K562 (cell line): ENCODE data around the gene SLC7A6. TPM values are rescaled to one million over a fixed set of nuclear protein-coding genes. Genes with fewer than 3 reads are reported as not detected.

ENCODE experiments used
- ATAC-seq: fragments of 200-7000 bp; cut with Tn5 transposase; 3 replicates; pipeline ENCODE4 v1.9.1; 2020; ENCODE audit warnings: moderate library complexity
- BruUV-seq: library from RNA; stranded (reverse); fragments of 400-500 nt; replicated peaks from 2 replicates; lab custom pipeline; 2021; lab: Mats Ljungman, UMichigan
- CTCF ChIA-PET: fragments of 300-600 bp; formaldehyde crosslinking; extraction: SDS; loops from one replicate; lab custom pipeline; 2021; ENCODE audit warnings: low intra/inter-chr PET ratio; lab: Yijun Ruan, JAX
- POLR2A ChIA-PET: fragments of 300-600, 350-650 bp; sonication (Branson Sonifier 250); formaldehyde crosslinking; extraction: SDS; loops from one replicate; lab custom pipeline; 2021; ENCODE audit warnings: antibody characterized with exemption, inconsistent platforms; lab: Yijun Ruan, JAX
- DNase-seq, 4 experiments: peaks; one replicate each; pipeline versions ENCODE4 v3.0.0 to v3.0.0-alpha.2; 2011 to 2018; ENCODE audit warnings: low spot score in 3 of 4, mixed read lengths in 3 of 4; ENCODE audit errors: extremely low read depth in 1 of 4
- FAIRE-seq: peaks from 2 replicates; lab custom pipeline; 2011; peaks lifted over from hg19 to GRCh38; lab: Jason Lieb, UNC
- H2AFZ ChIP-seq: 2 replicates; pipeline ENCODE4 v1.6.0; 2011; ENCODE audit warnings: low read depth, low read length, control low read depth, inconsistent platforms
- H3K27ac ChIP-seq: fragments of 200-600 bp; 3 replicates; pipeline ENCODE4 v1.8.0; 2011; ENCODE audit warnings: low read depth, mild to moderate bottlenecking, control low read depth, inconsistent platforms, low read length, moderate library complexity, mixed read lengths; ENCODE audit errors: extremely low read depth
- H3K27me3 ChIP-seq, 2 experiments: fragments of 300-600 bp in 1 of 2; 2 replicates in 1 of 2; 3 replicates in 1 of 2; pipeline versions ENCODE4 v1.6.0 to v1.8.0; 2011; ENCODE audit warnings: inconsistent platforms in 2 of 2, low read length in 2 of 2, mild to moderate bottlenecking in 1 of 2, mixed read lengths in 1 of 2, moderate library complexity in 1 of 2; ENCODE audit not compliant: control insufficient read depth in 2 of 2, insufficient read depth in 2 of 2
- H3K36me3 ChIP-seq: fragments of 300-600 bp; 3 replicates; pipeline ENCODE4 v1.8.0; 2011; ENCODE audit warnings: mild to moderate bottlenecking, low read length, inconsistent platforms; ENCODE audit not compliant: control insufficient read depth, insufficient read depth
- H3K4me1 ChIP-seq, 2 experiments: fragments of 200-600 bp in 1 of 2; replicated peaks in 1 of 2; 2 replicates in 1 of 2; 3 replicates in 1 of 2; pipeline versions ENCODE4 v1.5.1 to v1.8.0; 2011; ENCODE audit warnings: inconsistent platforms in 2 of 2, low read length in 2 of 2, mild to moderate bottlenecking in 1 of 2, mixed read lengths in 1 of 2, moderate library complexity in 1 of 2; ENCODE audit not compliant: control insufficient read depth in 2 of 2, insufficient read depth in 2 of 2
- H3K4me2 ChIP-seq: 2 replicates; pipeline ENCODE4 v1.6.1; 2011; ENCODE audit warnings: low read length, control low read depth, inconsistent platforms, mixed read lengths; ENCODE audit not compliant: insufficient read depth
- H3K4me3 ChIP-seq: fragments of 200-600 bp; sonication (generic), shearing (Covaris generic); 2 replicates; pipeline ENCODE4 v1.5.1; 2016; ENCODE audit warnings: control low read depth, inconsistent platforms
- H3K79me2 ChIP-seq: fragments of 200-600 bp; 3 replicates; pipeline ENCODE4 v1.8.0; 2011; ENCODE audit warnings: low read length, inconsistent platforms; ENCODE audit not compliant: control insufficient read depth, insufficient read depth
- H3K9ac ChIP-seq, 2 experiments: 2 replicates each; pipeline versions ENCODE4 v1.6.0 to v1.6.1; 2011; ENCODE audit warnings: low read depth in 2 of 2, low read length in 2 of 2, control low read depth in 1 of 2, inconsistent platforms in 1 of 2, mild to moderate bottlenecking in 1 of 2, mixed read lengths in 1 of 2; ENCODE audit not compliant: insufficient read depth in 1 of 2
- H3K9me1 ChIP-seq: one replicate; pipeline ENCODE4 v1.6.0; 2011; ENCODE audit warnings: inconsistent platforms, mild to moderate bottlenecking, low read length, moderate library complexity; ENCODE audit not compliant: control insufficient read depth, insufficient read depth
- H3K9me3 ChIP-seq: replicated peaks from 2 replicates; pipeline ENCODE4 v1.5.1; 2011; ENCODE audit warnings: low read depth, low read length, inconsistent platforms; ENCODE audit not compliant: control insufficient read depth, insufficient read depth
- H4K20me1 ChIP-seq: replicated peaks from 2 replicates; pipeline ENCODE4 v1.6.1; 2011; ENCODE audit warnings: low read length, inconsistent platforms, mixed read lengths; ENCODE audit not compliant: control insufficient read depth, insufficient read depth
- COPS2 ChIP-seq: fragments of 450-650 bp; conservative IDR thresholded peaks from 2 replicates; pipeline ENCODE4 v1.6.1; 2016; ENCODE audit warnings: mild to moderate bottlenecking, moderate library complexity
- ELK3 ChIP-seq: fragments of 450-650 bp; formaldehyde crosslinking; IDR thresholded peaks from 2 replicates; pipeline ENCODE4 v1.4.0; 2020; ENCODE audit warnings: mild to moderate bottlenecking
- PHB2 ChIP-seq: fragments of 450-650 bp; IDR thresholded peaks from 2 replicates; pipeline ENCODE4 v1.6.1; 2017; ENCODE audit warnings: low read depth
- RREB1 ChIP-seq: fragments of 250-450 bp; sonication (Bioruptor Pico); IDR thresholded peaks from 2 replicates; pipeline ENCODE4 v1.4.0; 2020
- SP2 ChIP-seq: IDR thresholded peaks from 2 replicates; pipeline ENCODE4 v1.6.1; 2011; ENCODE audit warnings: mild to moderate bottlenecking, low read depth, low read length, moderate library complexity; ENCODE audit not compliant: poor library complexity, severe bottlenecking; ENCODE audit errors: extremely low read depth
- STAG1 ChIP-seq: sonication (generic); formaldehyde crosslinking; IDR thresholded peaks from 2 replicates; pipeline ENCODE4 v1.5.0; 2020; ENCODE audit warnings: missing genetic modification reagents, borderline replicate concordance
- ZNF175 ChIP-seq: fragments of 200-800 bp; sonication (Bioruptor generic); IDR thresholded peaks from 2 replicates; pipeline ENCODE4 v1.6.1; 2016; ENCODE audit warnings: low read depth, mild to moderate bottlenecking, missing genetic modification characterization, missing compliant biosample characterization
- WGBS: fragments of 100-300 bp; shearing (Covaris generic); methylation state at CpG from one replicate; pipeline ENCODE4 v1.1.6; 2016; ENCODE audit warnings: low coverage, mixed read lengths; ENCODE audit not compliant: insufficient coverage; ENCODE audit errors: missing lambda C conversion rate; 5-methylcytosine and 5-hydroxymethylcytosine counted together
- in situ Hi-C: fragments of 300-500 bp; cut with MboI; formaldehyde crosslinking; loops from 4 replicates; pipeline ENCODE4 v1.15.0; 2018; ENCODE audit warnings: inconsistent platforms, mixed read lengths
- intact Hi-C: fragments of 100-400 bp; cut with micrococcal nuclease; formaldehyde crosslinking; loops from 2 replicates; pipeline ENCODE4 v1.14.2; 2022
- polyA plus RNA-seq, 8 experiments: library from polyadenylated mRNA; depleted of rRNA in 4 of 8; stranded (reverse) in 5 of 8; unstranded in 3 of 8; fragments of >200 nt; fragmentation: Nextera tagmentation in 2 of 8; fragmentation: Illumina TruSeq in 1 of 8; extraction: Ambion mirVana in 2 of 8; extraction: Trizol in 1 of 8; gene quantifications; 2 replicates each; pipeline versions ENCODE4 v1.2.1 to v1.2.3, GENCODE V29; 2011 to 2014; ENCODE audit warnings: inconsistent platforms in 1 of 8, missing spikeins in 1 of 8
- total RNA-seq, 7 experiments: library from RNA; depleted of rRNA in 6 of 7; stranded (reverse); fragments of >200 nt in 6 of 7; fragmentation: Illumina TruSeq in 2 of 7; extraction: Trizol in 2 of 7; gene quantifications; 2 replicates each; pipeline versions ENCODE4 v1.2.1 to v1.2.3, GENCODE V29; 2011 to 2021; ENCODE audit warnings: low replicate concordance in 1 of 7
- TF ChIP-seq, protein P1 (sequence below): sonication (generic); formaldehyde crosslinking; IDR thresholded peaks from 2 replicates; pipeline ENCODE4 v1.5.0; 2020; ENCODE audit warnings: missing genetic modification reagents
- TF ChIP-seq, protein P2 (sequence below): fragments of 250-450 bp; sonication (Bioruptor Pico); IDR thresholded peaks from 2 replicates; pipeline ENCODE4 v1.5.0; 2021; ENCODE audit warnings: mild to moderate bottlenecking, borderline replicate concordance

Gene SLC7A6
- total and polyA plus RNA-seq, 9 of the 15 experiments (the other 6 are each of a cell fraction or from before 2014, with no cell fraction given) = 12.6 to 60.1 (median 29.8) TPM

DNA sequence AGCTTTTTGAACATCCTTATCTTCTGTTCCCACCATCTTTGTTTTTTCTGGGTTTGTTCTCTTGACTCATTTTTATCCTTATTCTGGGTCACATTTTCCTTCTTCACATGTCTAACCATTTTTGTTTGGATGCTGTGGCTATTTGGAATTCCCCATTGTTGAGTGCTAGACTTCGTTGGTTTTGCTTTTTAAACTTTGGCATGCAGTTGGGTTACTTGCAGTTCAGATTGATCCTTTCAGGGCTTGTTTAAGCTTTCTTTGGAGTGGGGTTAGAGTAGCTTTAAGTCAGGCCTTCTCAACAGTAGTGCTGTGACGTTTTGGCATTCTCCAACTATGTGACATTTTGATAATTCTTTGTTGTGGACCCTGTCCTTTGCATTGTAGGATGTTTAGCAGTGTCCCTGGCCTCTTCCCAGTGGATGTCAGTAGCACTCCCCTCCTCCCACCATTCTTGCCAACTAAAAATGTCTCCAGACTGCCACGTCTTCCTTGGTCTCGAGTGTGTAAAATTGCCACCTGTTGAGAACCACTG lies 67.6 kb downstream of the SLC7A6 start:
- H3K9ac ChIP-seq = no peak overlapping the region
- H3K4me2 ChIP-seq = no peak overlapping the region
- peaks cover 76% of the 10 kb centered on the region for H3K36me3 ChIP-seq
- POLR2A ChIA-PET = interaction anchor here (0.7 to 1.8 kb wide), 2 partner anchors 9 to 68 kb away, joined by 3 to 6 read pairs; partner anchors contain the start of gene SLC7A6
- no peaks in the 10 kb centered on the region for H3K27me3 ChIP-seq
- 61% methylated on average over 4 of the region's 4 CpGs for WGBS
- BruUV-seq = no TSS peak
- FAIRE-seq = no peak
- no peak overlapping the region for H2AFZ ChIP-seq
- H3K4me1 ChIP-seq = no peaks in the 10 kb centered on the region
- no peaks in the 10 kb centered on the region for H4K20me1 ChIP-seq
- intact Hi-C loops = no loop called here
- H3K79me2 ChIP-seq = 0 out of 3 replicates have a peak, but pooled peaks cover 2% of the 10 kb centered on the region
- in situ Hi-C loops = no loop called here
- no peak for DNase-seq
- ATAC-seq = no peak
- H3K4me3 ChIP-seq = no peak overlapping the region
- CTCF ChIA-PET = no interaction called here
- no peak overlapping the region for H3K27ac ChIP-seq
- no peaks in the 10 kb centered on the region for H3K9me3 ChIP-seq
- H3K9me1 ChIP-seq = no peaks in the 10 kb centered on the region
- TF ChIP-seq SP2 = no peak
- TF ChIP-seq, protein P1, sequence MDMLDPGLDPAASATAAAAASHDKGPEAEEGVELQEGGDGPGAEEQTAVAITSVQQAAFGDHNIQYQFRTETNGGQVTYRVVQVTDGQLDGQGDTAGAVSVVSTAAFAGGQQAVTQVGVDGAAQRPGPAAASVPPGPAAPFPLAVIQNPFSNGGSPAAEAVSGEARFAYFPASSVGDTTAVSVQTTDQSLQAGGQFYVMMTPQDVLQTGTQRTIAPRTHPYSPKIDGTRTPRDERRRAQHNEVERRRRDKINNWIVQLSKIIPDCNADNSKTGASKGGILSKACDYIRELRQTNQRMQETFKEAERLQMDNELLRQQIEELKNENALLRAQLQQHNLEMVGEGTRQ (CRISPR knock-in tag) = no peak
- no peak for TF ChIP-seq COPS2
- TF ChIP-seq ZNF175 = no peak
- TF ChIP-seq, protein P2, sequence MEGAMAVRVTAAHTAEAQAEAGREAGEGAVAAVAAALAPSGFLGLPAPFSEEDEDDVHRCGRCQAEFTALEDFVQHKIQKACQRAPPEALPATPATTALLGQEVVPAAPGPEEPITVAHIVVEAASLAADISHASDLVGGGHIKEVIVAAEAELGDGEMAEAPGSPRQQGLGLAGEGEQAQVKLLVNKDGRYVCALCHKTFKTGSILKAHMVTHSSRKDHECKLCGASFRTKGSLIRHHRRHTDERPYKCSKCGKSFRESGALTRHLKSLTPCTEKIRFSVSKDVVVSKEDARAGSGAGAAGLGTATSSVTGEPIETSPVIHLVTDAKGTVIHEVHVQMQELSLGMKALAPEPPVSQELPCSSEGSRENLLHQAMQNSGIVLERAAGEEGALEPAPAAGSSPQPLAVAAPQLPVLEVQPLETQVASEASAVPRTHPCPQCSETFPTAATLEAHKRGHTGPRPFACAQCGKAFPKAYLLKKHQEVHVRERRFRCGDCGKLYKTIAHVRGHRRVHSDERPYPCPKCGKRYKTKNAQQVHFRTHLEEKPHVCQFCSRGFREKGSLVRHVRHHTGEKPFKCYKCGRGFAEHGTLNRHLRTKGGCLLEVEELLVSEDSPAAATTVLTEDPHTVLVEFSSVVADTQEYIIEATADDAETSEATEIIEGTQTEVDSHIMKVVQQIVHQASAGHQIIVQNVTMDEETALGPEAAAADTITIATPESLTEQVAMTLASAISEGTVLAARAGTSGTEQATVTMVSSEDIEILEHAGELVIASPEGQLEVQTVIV (CRISPR knock-in tag) = no peak
- no peak for TF ChIP-seq STAG1 (CRISPR knock-in tag)
- TF ChIP-seq PHB2 = no peak
- TF ChIP-seq RREB1 (CRISPR knock-in tag) = no peak
- no peak for TF ChIP-seq ELK3 (CRISPR knock-in tag)
